Measurements from ENCODE around the gene BACE1.

The BACE1 gene

GRCh38 chr11:117313091-117313490 lies 3.0 kb downstream of the BACE1 start:
- no peak overlapping the region for H3K4me3 ChIP-seq (ENCODE audit: low read depth, low read length)
- POLR2A ChIA-PET = no interaction called here
- CTCF ChIA-PET = no interaction called here
- TF ChIP-seq CTCF (IDR thresholded peaks at IDR 0.05; ENCODE audit: insufficient read depth, low read length, missing control alignments) = no peak
- no peak for DNase-seq (ENCODE audit: low read depth, low spot score)

GRCh38 chr11:117309310-117309709 lies 6.7 kb downstream of the BACE1 start:
- POLR2A ChIA-PET = interaction anchor here (1.1 kb wide), 1 partner anchor 19 kb away, joined by 4 read pairs; the partner anchor contains the start of gene CEP164
- TF ChIP-seq CTCF (IDR thresholded peaks at IDR 0.05; ENCODE audit: insufficient read depth, low read length, missing control alignments) = no peak
- no peak overlapping the region for H3K4me3 ChIP-seq (ENCODE audit: low read depth, low read length)
- CTCF ChIA-PET = no interaction called here
- no peak for DNase-seq (ENCODE audit: low read depth, low spot score)

GRCh38 chr11:117305145-117305544 lies 10.9 kb downstream of the BACE1 start:
- no peak for DNase-seq (ENCODE audit: low read depth, low spot score)
- ChIA-PET CTCF (interaction anchor here (0.9 kb wide), 1 partner anchor 121 kb away, joined by 3 read pairs; no protein-coding TSS in a partner anchor), POLR2A (no interaction called here)
- no peak overlapping the region for H3K4me3 ChIP-seq (ENCODE audit: low read depth, low read length)
- no peak for TF ChIP-seq CTCF (IDR thresholded peaks at IDR 0.05; ENCODE audit: insufficient read depth, low read length, missing control alignments)

GRCh38 chr11:117303646-117304315 lies 12.3 kb downstream of the BACE1 start:
- ChIA-PET POLR2A (interaction anchor here (0.6 to 1.4 kb wide), 2 partner anchors 12 to 65 kb away, joined by 3 read pairs; partner anchors contain the start of gene BACE1), CTCF (interaction anchor here (0.6 to 1.0 kb wide), 2 partner anchors 64 to 562 kb away, joined by 3 read pairs; no protein-coding TSS in a partner anchor)
- no peak for TF ChIP-seq CTCF (IDR thresholded peaks at IDR 0.05; ENCODE audit: insufficient read depth, low read length, missing control alignments)
- H3K4me3 ChIP-seq (ENCODE audit: low read depth, low read length) = no peak overlapping the region
- no peak for DNase-seq (ENCODE audit: low read depth, low spot score)

GRCh38 chr11:117303101-117303500 lies 13.0 kb downstream of the BACE1 start:
- TF ChIP-seq CTCF (IDR thresholded peaks at IDR 0.05; ENCODE audit: insufficient read depth, low read length, missing control alignments) = no peak
- ChIA-PET POLR2A (interaction anchor here (1.4 kb wide), 1 partner anchor 12 kb away, joined by 3 read pairs; the partner anchor contains the start of gene BACE1), CTCF (interaction anchor here (1.0 kb wide), 1 partner anchor 63 kb away, joined by 3 read pairs; no protein-coding TSS in a partner anchor)
- H3K4me3 ChIP-seq (ENCODE audit: low read depth, low read length) = no peak overlapping the region
- DNase-seq (ENCODE audit: low read depth, low spot score) = no peak

- no peak overlapping the region for H3K4me3 ChIP-seq (ENCODE audit: low read depth, low read length)
- POLR2A ChIA-PET = no interaction called here
- TF ChIP-seq CTCF (IDR thresholded peaks at IDR 0.05; ENCODE audit: insufficient read depth, low read length, missing control alignments) = no peak
- CTCF ChIA-PET = interaction anchor here (0.8 to 1.2 kb wide), 2 partner anchors 8 to 15 kb away, joined by 4 read pairs; no protein-coding TSS in a partner anchor
- DNase-seq (ENCODE audit: low read depth, low spot score) = no peak
These were observed 13.8 kb downstream of the BACE1 start for GRCh38 chr11:117302228-117302627.

Data from AG04449 (cell line).